Measurements from ENCODE around the gene HAO2.

DNA sequence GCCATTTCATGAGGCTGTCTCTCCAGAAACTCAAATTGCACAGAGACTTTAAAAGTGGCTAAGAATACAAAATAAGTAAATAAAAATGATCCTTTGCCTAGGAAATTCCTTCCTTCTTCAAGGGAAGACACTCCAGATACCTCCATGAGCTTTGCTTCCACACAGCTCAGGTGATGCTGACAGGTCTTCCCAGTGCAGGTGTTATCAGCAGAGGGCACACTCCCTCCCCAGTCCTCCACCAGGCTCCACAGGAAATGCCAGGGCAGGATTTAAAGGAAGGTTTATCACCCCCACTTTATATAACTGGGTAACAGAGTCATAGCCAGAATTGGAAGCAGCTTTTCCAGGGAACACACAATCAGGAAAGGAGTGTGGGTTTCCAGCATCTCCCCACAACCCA is 52.1 kb downstream of the HAO2 start:
- TF ChIP-seq CTCF (IDR thresholded peaks at IDR 0.05; ENCODE audit: extremely low read depth in 1 of 2, insufficient read depth in 1 of 2, low read depth in 1 of 2, low read length in 2 of 2) (no peak), POLR2A (IDR thresholded peaks at IDR 0.05; ENCODE audit: low read depth, low read length) (no peak), EZH2 (IDR thresholded peaks at IDR 0.05; ENCODE audit: borderline replicate concordance, low read depth, low read length, severe bottlenecking) (no peak), GATA2 (IDR thresholded peaks at IDR 0.05; ENCODE audit: insufficient read depth, insufficient read length, low read depth, low read length) (no peak), POLR2AphosphoS5 (IDR thresholded peaks at IDR 0.05; ENCODE audit: insufficient read depth, low read depth, low read length) (no peak), JUN (IDR thresholded peaks at IDR 0.05; ENCODE audit: borderline replicate concordance, insufficient read depth, insufficient read length, low read depth) (no peak)
- TF ChIP-seq, protein P1, sequence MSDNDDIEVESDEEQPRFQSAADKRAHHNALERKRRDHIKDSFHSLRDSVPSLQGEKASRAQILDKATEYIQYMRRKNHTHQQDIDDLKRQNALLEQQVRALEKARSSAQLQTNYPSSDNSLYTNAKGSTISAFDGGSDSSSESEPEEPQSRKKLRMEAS (IDR thresholded peaks at IDR 0.05; ENCODE audit: insufficient read depth, insufficient read length), result no peak

All from endothelial cell of umbilical vein (primary cell).